MV-4-11 (cell line): Measurements from ENCODE around the gene SCG5.
"Not testable (repeated sequence)": the region's sequence is repeated elsewhere in the genome, so short reads cannot be mapped to it uniquely, and the experiment has no call there.

Source experiments
- DNase-seq: peaks from one replicate; lab custom pipeline; 2025; lab: John Stamatoyannopoulos, UW

SCG5 gene

GRCh38 chr15:32641517-32642059, at the start of gene SCG5:
SCG5 (plus strand) TSS chr15:32641710; CDS start chr15:32643593, 1,883 bp downstream.
- DNase-seq, result no peak

GRCh38 chr15:32593151-32593550, 48.4 kb upstream of the SCG5 start, which contains the start of gene GOLGA8N:
GOLGA8N (plus strand) TSS chr15:32593456.
- DNase-seq, result not testable (repeated sequence)

GRCh38 chr15:32609518-32609917, 32.0 kb upstream of the SCG5 start:
- DNase-seq, result not testable (repeated sequence)

- not testable (repeated sequence) for DNase-seq
These were observed 30.8 kb upstream of the SCG5 start for GRCh38 chr15:32610719-32611118.

- not testable (repeated sequence) for DNase-seq
These were observed 26.8 kb upstream of the SCG5 start for GRCh38 chr15:32614712-32615050.

- DNase-seq, result not testable (repeated sequence)
These were observed 26.2 kb upstream of the SCG5 start, which contains the start of gene ARHGAP11A for GRCh38 chr15:32615051-32615870. ARHGAP11A (plus strand) TSS chr15:32615504; CDS start chr15:32616212, 708 bp downstream.

GRCh38 chr15:32615871-32616426, 25.6 kb upstream of the SCG5 start:
- not testable (repeated sequence) for DNase-seq

GRCh38 chr15:32636410-32636809, 5.1 kb upstream of the SCG5 start:
- no peak for DNase-seq

GRCh38 chr15:32636908-32637567, 4.5 kb upstream of the SCG5 start:
- DNase-seq, result peak; percentile 6

- no peak for DNase-seq
These were observed 3.8 kb upstream of the SCG5 start for GRCh38 chr15:32637704-32638103.

GRCh38 chr15:32642667-32643435, 1.3 kb downstream of the SCG5 start:
- no peak for DNase-seq

GRCh38 chr15:32643907-32644445, 2.5 kb downstream of the SCG5 start:
- DNase-seq, result no peak

GRCh38 chr15:32646291-32646690, 4.8 kb downstream of the SCG5 start:
- no peak for DNase-seq

GRCh38 chr15:32649342-32649741, 7.8 kb downstream of the SCG5 start:
- DNase-seq, result peak; percentile 22

- DNase-seq, result peak; percentile 51
These were observed 9.8 kb downstream of the SCG5 start for GRCh38 chr15:32651229-32651837.

GRCh38 chr15:32652178-32652577, 10.7 kb downstream of the SCG5 start:
- no peak for DNase-seq

GRCh38 chr15:32656091-32656490, 14.6 kb downstream of the SCG5 start:
- DNase-seq, result no peak

GRCh38 chr15:32656496-32656895, 15.0 kb downstream of the SCG5 start:
- peak; percentile 21 for DNase-seq

- no peak for DNase-seq
These were observed 15.8 kb downstream of the SCG5 start for GRCh38 chr15:32657198-32657883.

GRCh38 chr15:32657941-32658340, 16.4 kb downstream of the SCG5 start:
- no peak for DNase-seq
